Fibroblast of pulmonary artery (primary cell): ENCODE data around the gene HTR1A.
A peak's percentile ranks its signal among the peaks of the same experiment; 100 is the strongest.

Experiments
- DNase-seq: peaks from one replicate; pipeline ENCODE4 v3.0.0-alpha.2; 2010; ENCODE audit warnings: low read depth
- H3K4me3 ChIP-seq: replicated peaks from 2 replicates; pipeline ENCODE4 v1.5.1; 2011; ENCODE audit warnings: low read depth, mild to moderate bottlenecking, control low read depth, low read length, moderate library complexity
- TF ChIP-seq, protein P1 (sequence below): IDR thresholded peaks from 2 replicates; pipeline ENCODE4 v1.5.1; 2011; ENCODE audit warnings: mild to moderate bottlenecking, control low read depth, low read length, inconsistent platforms; ENCODE audit errors: missing control alignments

Gene HTR1A

DNA sequence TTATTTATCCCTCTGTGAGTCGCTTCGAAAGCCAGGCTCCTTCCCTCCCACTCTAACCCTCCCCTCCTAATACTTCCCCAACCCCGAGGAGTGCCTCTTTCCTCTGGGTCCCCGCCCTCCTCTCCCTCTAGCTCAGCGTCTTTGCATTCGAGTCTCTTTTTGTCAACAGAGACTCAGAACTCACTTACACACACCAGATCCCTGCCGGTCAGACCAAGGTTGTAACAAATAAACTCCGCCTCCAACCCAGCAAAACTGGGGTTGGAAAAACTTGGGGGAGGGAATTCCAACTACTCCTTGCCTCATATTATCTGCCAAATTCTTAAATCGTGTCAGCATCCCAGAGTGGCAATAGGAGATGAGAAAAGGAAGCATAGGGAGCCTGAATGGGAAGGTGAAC is at the start of gene HTR1A:
TSS of gene HTR1A (minus strand) at position 167 of the 400 bp plus-strand sequence. CDS start 726 bp downstream, outside the sequence.
- H3K4me3 ChIP-seq, result no peak within 1 kb of the TSS
- DNase-seq, result no peak
- TF ChIP-seq, protein P1, sequence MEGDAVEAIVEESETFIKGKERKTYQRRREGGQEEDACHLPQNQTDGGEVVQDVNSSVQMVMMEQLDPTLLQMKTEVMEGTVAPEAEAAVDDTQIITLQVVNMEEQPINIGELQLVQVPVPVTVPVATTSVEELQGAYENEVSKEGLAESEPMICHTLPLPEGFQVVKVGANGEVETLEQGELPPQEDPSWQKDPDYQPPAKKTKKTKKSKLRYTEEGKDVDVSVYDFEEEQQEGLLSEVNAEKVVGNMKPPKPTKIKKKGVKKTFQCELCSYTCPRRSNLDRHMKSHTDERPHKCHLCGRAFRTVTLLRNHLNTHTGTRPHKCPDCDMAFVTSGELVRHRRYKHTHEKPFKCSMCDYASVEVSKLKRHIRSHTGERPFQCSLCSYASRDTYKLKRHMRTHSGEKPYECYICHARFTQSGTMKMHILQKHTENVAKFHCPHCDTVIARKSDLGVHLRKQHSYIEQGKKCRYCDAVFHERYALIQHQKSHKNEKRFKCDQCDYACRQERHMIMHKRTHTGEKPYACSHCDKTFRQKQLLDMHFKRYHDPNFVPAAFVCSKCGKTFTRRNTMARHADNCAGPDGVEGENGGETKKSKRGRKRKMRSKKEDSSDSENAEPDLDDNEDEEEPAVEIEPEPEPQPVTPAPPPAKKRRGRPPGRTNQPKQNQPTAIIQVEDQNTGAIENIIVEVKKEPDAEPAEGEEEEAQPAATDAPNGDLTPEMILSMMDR, result no peak

DNA sequence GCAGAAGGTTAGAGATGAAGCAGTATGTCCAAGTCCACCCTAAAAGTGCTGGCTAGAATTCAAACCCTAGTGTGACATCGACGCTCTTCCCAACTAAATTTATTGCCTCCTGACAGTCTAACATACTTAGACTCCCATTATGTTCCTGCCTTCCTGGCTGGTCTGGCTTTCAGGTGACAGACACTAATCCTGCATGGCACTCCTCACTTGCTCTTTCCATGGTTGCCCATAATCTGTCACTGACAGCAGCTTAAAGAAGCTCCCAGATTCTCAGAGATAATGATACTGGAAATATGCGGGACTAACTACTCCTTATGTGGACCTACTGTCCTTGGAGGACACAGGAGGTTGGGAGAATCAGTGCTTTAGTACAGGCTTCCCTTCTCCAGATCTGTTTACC is 41.7 kb upstream of the HTR1A start:
- TF ChIP-seq, protein P1, result no peak
- no peak for DNase-seq
- no peak overlapping the region for H3K4me3 ChIP-seq

DNA sequence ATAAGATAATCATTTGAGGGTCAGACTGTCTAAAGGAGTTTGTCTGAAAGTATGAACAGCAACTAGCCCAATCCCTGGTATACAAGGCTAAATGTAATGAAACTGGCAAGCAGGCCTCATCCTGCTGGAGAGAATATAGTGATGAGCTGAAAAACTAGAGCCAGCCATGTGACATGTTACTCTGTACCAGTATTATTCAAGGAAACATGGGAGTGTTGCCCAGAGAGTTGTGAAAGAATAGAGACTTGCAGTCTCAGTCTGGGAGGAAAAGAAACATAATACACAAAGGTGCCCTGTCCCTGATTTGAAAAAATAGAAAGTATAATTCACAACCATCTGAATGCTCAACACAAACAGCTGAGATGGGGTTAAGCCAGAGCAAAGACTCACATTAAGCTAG is 37.9 kb upstream of the HTR1A start:
- H3K4me3 ChIP-seq, result no peak overlapping the region
- TF ChIP-seq, protein P1, result no peak

DNA sequence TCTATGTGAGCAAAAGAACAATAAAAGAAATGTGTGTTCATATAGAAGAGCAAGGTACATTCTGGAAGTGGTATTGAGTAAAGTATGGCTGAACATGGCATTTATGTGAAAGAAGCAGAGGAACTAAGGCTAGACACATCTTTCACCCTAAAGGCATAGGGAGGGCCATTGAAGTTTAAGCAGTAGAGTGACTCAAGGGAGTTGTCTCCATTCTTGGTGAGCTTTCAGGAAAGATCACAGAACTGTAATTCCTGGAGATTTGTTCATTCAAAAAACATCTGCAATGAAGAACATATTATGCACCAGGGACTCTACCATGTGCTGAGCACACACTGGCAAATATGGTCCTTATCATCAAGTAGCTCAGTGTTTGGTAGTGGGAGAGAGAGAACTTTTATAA is 24.8 kb upstream of the HTR1A start:
- H3K4me3 ChIP-seq, result no peak overlapping the region
- TF ChIP-seq, protein P1, result no peak
- DNase-seq, result no peak

More for the DNA sequence above, 37.9 kb upstream of the HTR1A start:
- no peak for DNase-seq

DNA sequence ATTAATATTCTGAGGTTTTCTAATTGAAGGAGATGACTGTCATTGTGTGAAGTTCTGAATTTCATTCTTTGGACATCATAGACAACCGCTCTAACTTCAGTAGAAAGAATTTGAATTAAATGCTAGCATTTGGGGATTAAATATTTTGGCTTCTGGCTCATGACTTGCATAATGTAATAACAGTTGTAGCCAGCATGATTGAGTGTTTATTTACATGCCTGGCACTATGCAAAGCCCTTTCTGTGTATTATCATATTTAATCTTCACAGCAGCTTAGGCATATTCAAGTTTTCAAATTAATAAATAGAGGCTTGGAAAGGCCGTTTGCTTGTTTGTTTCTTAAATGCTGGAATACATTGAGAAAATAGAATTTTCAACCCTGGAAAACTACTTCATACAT is 19.6 kb upstream of the HTR1A start:
- TF ChIP-seq, protein P1, result no peak
- no peak overlapping the region for H3K4me3 ChIP-seq
- no peak for DNase-seq

DNA sequence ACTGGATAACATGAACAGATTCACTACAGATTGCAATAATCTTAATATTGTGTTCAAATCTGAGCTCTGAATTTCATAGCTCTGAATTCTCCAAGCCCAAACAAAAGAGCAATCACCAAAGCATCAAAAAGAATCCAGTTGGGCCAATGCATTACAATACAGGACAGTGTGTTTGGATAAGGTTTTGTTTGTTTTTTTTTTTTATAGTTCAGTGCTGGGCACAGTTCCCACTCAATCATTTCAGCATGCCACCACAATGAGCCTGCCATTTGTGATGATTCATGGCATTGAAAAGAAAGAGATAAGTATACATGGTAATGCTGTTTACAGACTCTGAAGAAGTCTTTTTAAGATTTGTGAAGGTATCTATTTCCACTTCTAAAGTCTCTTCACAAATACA is 1.7 kb upstream of the HTR1A start:
- TF ChIP-seq, protein P1, result no peak
- no peak overlapping the region for H3K4me3 ChIP-seq
- no peak for DNase-seq

DNA sequence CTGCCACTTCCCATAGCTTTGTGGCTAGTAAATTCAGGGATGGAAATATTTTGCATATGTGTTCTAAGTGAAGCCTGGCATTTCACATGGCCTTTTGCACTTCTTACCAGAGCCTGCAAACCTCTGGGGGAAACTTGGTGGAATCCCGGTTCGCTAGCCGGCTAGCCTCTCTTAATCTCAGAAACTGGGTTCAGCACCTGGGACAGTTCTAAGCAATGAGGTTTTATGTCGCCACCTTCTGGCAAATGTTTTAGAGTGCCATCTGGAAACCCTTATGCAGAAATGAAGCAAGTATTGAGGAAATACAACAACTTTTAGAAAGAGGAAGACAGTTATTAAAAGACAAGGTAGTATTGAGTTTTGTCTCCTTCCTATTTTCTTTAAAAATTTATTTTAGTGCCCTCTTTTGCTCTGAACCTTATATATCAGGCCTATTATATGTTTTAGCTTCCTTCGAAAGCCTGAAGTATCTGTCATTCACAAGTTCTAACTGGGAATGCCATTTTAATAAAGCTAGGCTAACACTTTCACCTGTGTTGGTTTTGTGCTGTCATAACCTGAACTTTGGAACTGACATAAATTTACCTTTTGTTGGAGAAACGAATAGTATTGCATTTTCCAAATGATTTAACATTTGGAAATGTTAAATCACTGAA is 963 bp upstream of the HTR1A start:
- TF ChIP-seq, protein P1, result peak; percentile 79
- no peak overlapping the region for H3K4me3 ChIP-seq
- DNase-seq, result peak; percentile 83
